VCaP (cell line): ENCODE data around the gene CLSTN2.

Experiments used
- H3K27ac ChIP-seq: fragments of 450-650 bp; 2 replicates; pipeline ENCODE4 v1.5.1; 2017
- TF ChIP-seq, protein P1 (sequence below): fragments of 450-650 bp; conservative IDR thresholded peaks from 2 replicates; pipeline ENCODE4 v1.5.1; 2017; ENCODE audit warnings: mild to moderate bottlenecking, moderate library complexity

The CLSTN2 gene

DNA sequence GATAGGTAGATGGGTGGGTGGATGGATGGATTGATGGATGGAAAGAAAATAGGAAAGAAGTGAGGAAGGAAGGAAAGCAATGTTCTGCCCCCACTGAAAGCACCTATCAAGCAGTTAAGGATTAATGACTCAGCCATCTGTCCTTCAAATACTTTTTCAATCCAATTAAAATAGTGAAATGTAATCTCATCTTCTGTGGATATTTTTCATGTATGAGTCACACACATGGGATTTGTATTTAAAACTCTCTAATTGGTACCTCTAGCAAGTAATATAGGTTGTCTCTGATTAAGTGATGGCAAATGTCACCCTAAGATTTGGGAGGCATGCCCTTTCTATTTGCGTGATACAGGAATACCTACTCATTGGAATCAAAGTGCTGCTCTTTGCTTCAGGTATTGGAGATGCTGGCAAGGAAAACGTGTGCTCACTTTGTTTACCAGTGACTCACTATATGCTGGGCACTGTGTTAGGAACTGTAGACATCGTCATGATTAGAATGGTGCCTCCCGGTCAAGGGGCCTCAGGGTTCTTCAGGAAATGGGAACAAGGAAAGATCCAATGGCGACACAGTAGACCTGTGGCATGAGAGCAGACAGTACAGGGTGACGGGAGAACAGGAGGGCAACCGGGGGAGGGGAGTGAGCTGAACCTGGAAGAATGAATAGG is 230.1 kb downstream of the CLSTN2 start:
- no peak overlapping the region for H3K27ac ChIP-seq
- TF ChIP-seq, protein P1, sequence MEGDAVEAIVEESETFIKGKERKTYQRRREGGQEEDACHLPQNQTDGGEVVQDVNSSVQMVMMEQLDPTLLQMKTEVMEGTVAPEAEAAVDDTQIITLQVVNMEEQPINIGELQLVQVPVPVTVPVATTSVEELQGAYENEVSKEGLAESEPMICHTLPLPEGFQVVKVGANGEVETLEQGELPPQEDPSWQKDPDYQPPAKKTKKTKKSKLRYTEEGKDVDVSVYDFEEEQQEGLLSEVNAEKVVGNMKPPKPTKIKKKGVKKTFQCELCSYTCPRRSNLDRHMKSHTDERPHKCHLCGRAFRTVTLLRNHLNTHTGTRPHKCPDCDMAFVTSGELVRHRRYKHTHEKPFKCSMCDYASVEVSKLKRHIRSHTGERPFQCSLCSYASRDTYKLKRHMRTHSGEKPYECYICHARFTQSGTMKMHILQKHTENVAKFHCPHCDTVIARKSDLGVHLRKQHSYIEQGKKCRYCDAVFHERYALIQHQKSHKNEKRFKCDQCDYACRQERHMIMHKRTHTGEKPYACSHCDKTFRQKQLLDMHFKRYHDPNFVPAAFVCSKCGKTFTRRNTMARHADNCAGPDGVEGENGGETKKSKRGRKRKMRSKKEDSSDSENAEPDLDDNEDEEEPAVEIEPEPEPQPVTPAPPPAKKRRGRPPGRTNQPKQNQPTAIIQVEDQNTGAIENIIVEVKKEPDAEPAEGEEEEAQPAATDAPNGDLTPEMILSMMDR = no peak

DNA sequence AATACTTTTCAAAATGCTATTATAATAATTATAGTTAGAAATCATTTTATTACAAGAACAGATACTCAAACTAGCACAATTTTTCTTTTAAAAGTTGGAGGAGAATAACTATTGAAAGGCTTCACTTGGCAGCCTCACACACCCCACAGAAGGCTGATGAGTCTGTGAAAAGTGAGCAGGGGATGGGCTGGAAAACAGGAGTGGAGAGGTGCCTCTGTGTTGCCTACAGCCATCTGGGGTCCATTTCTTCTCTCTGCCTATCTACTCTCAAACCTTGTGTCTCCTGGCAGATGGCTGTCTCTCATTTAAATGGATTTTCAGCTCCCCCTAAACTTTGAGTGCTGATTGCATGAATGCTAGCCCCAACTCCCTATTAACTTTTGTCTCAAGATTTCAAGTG is 230.8 kb downstream of the CLSTN2 start:
- TF ChIP-seq, protein P1 = no peak
- no peak overlapping the region for H3K27ac ChIP-seq

- TF ChIP-seq, protein P1 = no peak
- no peak overlapping the region for H3K27ac ChIP-seq
These were observed 232.0 kb downstream of the CLSTN2 start for GRCh38 chr3:140166861-140167599.

DNA sequence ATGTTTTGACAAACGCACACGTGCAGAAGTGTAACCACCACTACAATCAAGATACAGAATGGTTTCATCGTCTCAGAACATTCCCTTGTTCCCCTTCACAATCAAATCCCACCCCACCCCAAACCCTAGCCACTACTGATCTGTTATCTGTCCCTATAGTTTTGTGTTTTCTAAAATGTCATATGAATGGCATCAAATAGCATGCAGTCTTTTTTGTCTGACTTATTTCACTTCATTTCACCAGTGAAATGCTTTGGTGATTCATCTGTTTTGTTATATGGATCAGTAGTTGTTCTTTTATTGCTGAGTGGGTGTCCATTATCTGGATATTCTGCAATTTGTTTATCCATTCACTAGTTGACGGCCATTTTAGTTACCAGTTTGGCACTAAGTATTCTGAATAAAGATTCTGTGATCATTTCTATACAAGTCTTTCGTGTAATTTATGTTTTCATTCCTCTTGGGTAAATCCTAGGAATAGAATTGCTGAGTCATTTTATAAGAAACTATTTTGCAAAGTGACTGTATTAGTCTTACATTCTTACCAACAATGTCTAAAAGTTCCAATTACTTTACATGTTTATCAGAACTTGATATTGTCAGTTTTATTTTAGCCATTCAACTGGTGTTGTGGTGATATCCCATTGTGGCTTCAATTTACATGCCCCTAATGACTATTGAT is 232.8 kb downstream of the CLSTN2 start:
- no peak overlapping the region for H3K27ac ChIP-seq
- TF ChIP-seq, protein P1 = no peak

- TF ChIP-seq, protein P1 = no peak
- no peak overlapping the region for H3K27ac ChIP-seq
These were observed 235.6 kb downstream of the CLSTN2 start for GRCh38 chr3:140170612-140171011.

DNA sequence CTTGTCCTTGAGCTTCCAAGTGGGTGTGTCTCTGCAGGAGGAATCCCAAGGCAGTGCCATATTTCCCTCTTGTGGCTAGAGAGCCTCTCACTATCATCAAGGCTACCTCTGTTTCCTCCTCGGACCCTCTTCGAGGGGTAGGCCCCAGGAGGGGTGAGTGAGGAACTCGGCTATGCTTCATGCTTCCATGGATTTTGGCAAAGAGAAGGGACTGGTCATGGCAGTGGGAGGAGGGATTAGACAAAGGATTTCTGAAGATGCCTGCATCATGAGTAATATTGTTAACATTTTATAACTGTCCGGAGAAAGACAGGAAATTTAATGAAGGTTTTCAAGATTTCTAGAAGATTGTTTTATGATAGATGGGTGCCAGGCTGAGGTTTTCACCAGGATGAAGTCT is 241.5 kb downstream of the CLSTN2 start:
- no peak overlapping the region for H3K27ac ChIP-seq
- TF ChIP-seq, protein P1 = no peak

DNA sequence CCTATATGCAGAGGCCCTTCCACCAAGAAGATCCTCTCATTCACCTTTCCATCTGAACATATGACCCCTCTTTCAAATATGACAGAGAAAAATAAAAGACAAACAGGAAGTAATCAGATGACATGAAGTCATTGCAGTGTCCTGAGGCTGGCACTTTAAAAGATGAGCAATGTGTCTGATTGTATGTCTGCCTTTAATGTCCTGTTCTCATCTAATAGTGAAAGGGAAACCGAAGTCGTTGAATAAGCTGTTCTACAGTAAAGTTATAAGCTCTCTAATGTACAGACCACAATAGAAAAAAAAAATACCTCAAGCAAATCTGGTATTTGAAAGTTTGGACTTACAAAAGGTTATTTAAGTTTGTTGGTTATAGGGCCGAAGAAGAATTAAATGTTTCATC is 243.0 kb downstream of the CLSTN2 start:
- no peak overlapping the region for H3K27ac ChIP-seq
- TF ChIP-seq, protein P1 = no peak
